Uterus (tissue), 2 donors: Measurements from ENCODE around the gene SETBP1.

Experiments used
- POLR2A ChIP-seq, 2 donors: fragments of 450-650 bp; IDR thresholded peaks; one replicate each; pipeline ENCODE4 v1.6.1; 2016; ENCODE audit warnings: antibody characterized with exemption in 2 of 2, mild to moderate bottlenecking in 1 of 2, moderate library complexity in 1 of 2
- TF ChIP-seq, protein P1 (sequence below), 4 experiments: fragments of 200-600 bp in 2 of 4; fragments of 450-650 bp in 2 of 4; sonication (generic) in 2 of 4; IDR thresholded peaks; one replicate each; pipeline ENCODE4 v1.5.1; 2016 to 2019; ENCODE audit warnings: antibody characterized with exemption in 4 of 4, mild to moderate bottlenecking in 2 of 4, moderate library complexity in 1 of 4

DNA sequence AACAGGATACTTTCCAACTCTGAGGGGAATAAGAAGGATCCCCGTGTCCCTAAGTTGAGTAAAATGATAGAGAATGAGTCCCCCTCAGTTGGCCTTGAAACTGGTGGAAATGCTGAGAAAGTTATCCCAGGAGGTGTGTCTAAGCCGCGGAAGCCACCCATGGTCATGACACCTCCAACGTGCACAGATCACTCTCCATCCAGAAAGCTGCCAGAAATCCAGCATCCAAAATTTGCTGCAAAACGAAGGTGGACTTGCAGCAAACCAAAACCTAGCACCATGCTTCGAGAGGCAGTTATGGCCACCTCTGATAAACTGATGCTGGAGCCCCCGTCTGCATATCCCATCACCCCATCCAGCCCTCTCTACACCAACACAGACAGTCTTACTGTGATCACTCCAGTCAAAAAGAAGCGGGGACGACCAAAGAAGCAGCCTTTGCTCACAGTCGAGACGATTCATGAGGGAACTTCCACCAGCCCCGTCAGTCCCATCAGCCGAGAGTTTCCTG, 270.1 kb downstream of the SETBP1 start:
- TF ChIP-seq, protein P1, sequence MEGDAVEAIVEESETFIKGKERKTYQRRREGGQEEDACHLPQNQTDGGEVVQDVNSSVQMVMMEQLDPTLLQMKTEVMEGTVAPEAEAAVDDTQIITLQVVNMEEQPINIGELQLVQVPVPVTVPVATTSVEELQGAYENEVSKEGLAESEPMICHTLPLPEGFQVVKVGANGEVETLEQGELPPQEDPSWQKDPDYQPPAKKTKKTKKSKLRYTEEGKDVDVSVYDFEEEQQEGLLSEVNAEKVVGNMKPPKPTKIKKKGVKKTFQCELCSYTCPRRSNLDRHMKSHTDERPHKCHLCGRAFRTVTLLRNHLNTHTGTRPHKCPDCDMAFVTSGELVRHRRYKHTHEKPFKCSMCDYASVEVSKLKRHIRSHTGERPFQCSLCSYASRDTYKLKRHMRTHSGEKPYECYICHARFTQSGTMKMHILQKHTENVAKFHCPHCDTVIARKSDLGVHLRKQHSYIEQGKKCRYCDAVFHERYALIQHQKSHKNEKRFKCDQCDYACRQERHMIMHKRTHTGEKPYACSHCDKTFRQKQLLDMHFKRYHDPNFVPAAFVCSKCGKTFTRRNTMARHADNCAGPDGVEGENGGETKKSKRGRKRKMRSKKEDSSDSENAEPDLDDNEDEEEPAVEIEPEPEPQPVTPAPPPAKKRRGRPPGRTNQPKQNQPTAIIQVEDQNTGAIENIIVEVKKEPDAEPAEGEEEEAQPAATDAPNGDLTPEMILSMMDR (IDR thresholded peaks at IDR 0.05), result no peak
- no peak for TF ChIP-seq POLR2A (IDR thresholded peaks at IDR 0.05)
